Suprapubic skin (tissue), 4 donors: ENCODE measurements around the gene RAET1G. TPM values are rescaled to one million over a fixed set of nuclear protein-coding genes. Genes with fewer than 3 reads are reported as not detected.
A peak's percentile ranks its signal among the peaks of the same experiment; 100 is the strongest.

Experiments used
- DNase-seq, 2 donors: peaks; one replicate each; pipeline ENCODE4 v3.0.0-alpha.2; 2019; ENCODE audit warnings: low spot score in 2 of 2
- H3K27ac ChIP-seq: fragments of 200-600 bp; sonication (generic); one replicate; pipeline ENCODE4 v1.5.1; 2019
- H3K27me3 ChIP-seq: fragments of 200-600 bp; sonication (generic); one replicate; pipeline ENCODE4 v1.5.1; 2019
- H3K36me3 ChIP-seq: fragments of 200-600 bp; sonication (generic); one replicate; pipeline ENCODE4 v1.5.1; 2019
- H3K4me1 ChIP-seq: fragments of 200-600 bp; sonication (generic); one replicate; pipeline ENCODE4 v1.5.1; 2019
- H3K4me3 ChIP-seq: fragments of 200-600 bp; sonication (generic); one replicate; pipeline ENCODE4 v1.5.1; 2019; ENCODE audit warnings: mild to moderate bottlenecking
- H3K9me3 ChIP-seq: fragments of 200-600 bp; sonication (generic); one replicate; pipeline ENCODE4 v1.5.1; 2019
- EP300 ChIP-seq: sonication (generic); formaldehyde crosslinking; IDR thresholded peaks from one replicate; pipeline ENCODE4 v1.6.1; 2017; ENCODE audit warnings: antibody characterized with exemption
- POLR2A ChIP-seq, 2 donors: fragments of 450-650 bp; IDR thresholded peaks; one replicate each; pipeline ENCODE4 v1.6.1; 2017; ENCODE audit warnings: antibody characterized with exemption in 2 of 2, mild to moderate bottlenecking in 2 of 2, moderate library complexity in 2 of 2
- POLR2AphosphoS5 ChIP-seq, 3 donors: sonication (generic); formaldehyde crosslinking; IDR thresholded peaks; one replicate each; pipeline ENCODE4 v1.6.1; 2017; ENCODE audit warnings: antibody characterized with exemption in 3 of 3
- WGBS: methylation state at CpG from one replicate; pipeline ENCODE4 v1.1.5; 2018; 5-methylcytosine and 5-hydroxymethylcytosine counted together
- total RNA-seq, 4 donors: library from RNA; depleted of rRNA; stranded (reverse); fragments of >200 nt; gene quantifications; one replicate each; pipeline ENCODE4 v1.1.0, GENCODE V29; 2016
- TF ChIP-seq, protein P1 (sequence below), 2 donors: fragments of 200-600 bp in 1 of 2; fragments of 450-650 bp in 1 of 2; sonication (generic) in 1 of 2; IDR thresholded peaks; one replicate each; pipeline ENCODE4 v1.5.1; 2016 to 2019; ENCODE audit warnings: antibody characterized with exemption in 2 of 2, mild to moderate bottlenecking in 1 of 2, moderate library complexity in 1 of 2

The RAET1G gene
- total RNA-seq, 4 donors from 2014 or later = 1.9 to 5.8 (median 4.5) TPM

DNA sequence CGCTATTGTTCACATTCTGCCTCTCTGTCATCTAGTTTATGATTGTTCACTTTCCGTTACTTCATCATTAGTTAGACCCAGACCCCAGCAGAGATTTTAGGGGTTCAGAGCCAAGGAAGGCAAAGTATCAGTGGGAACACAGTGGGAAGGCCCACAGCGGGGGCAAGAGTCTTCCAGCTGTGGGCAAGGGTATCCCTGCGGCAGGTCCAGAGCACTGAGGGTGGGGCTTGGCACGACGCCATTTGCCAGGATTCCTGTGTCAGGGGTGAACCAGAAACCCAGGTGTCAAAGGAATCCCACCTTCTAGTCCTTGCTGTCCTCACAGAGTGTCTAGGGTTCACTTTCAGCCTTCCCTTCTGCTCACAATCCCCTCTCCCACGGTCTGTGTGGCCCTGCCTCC, 38.3 kb downstream of the RAET1G start:
- peak in 1 of 2 donors; percentile 61 for DNase-seq
- Histone ChIP-seq H3K36me3 (no peaks in the 10 kb centered on the region), H3K9me3 (no peaks in the 10 kb centered on the region), H3K4me1 (peaks cover 26% of the 10 kb centered on the region), H3K27me3 (no peaks in the 10 kb centered on the region), H3K4me3 (no peak overlapping the region), H3K27ac (no peak overlapping the region)
- TF ChIP-seq EP300 (no peak), POLR2AphosphoS5 (IDR thresholded peaks at IDR 0.05) (no peak), POLR2A (IDR thresholded peaks at IDR 0.05) (no peak)
- TF ChIP-seq, protein P1, sequence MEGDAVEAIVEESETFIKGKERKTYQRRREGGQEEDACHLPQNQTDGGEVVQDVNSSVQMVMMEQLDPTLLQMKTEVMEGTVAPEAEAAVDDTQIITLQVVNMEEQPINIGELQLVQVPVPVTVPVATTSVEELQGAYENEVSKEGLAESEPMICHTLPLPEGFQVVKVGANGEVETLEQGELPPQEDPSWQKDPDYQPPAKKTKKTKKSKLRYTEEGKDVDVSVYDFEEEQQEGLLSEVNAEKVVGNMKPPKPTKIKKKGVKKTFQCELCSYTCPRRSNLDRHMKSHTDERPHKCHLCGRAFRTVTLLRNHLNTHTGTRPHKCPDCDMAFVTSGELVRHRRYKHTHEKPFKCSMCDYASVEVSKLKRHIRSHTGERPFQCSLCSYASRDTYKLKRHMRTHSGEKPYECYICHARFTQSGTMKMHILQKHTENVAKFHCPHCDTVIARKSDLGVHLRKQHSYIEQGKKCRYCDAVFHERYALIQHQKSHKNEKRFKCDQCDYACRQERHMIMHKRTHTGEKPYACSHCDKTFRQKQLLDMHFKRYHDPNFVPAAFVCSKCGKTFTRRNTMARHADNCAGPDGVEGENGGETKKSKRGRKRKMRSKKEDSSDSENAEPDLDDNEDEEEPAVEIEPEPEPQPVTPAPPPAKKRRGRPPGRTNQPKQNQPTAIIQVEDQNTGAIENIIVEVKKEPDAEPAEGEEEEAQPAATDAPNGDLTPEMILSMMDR (IDR thresholded peaks at IDR 0.05) = no peak
- 74% methylated on average over 7 of the region's 7 CpGs for WGBS

DNA sequence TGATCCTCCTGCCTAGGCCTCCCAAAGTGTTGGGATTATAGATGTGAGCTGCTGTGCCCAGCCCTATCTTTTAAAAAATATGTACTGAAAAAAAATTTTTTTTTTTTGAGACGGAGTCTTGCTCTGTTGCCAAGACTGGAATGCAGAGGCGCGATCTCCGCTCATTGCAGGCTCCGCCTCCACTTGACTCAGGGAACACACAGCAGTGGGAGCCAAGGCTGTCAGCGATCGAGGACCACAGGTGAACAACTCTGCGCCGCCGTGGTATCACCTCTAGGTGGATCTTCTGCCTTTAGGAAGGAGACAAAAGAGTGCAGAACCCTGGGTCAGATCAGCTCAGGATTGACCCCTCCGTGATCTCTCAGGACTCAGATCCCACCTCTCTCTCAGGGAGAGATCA, 38.7 kb downstream of the RAET1G start:
- peak in 1 of 2 donors; percentile 69 for DNase-seq
- 39% methylated on average over 11 of the region's 11 CpGs for WGBS
- Histone ChIP-seq H3K27me3 (no peaks in the 10 kb centered on the region), H3K36me3 (no peaks in the 10 kb centered on the region), H3K4me3 (no peak overlapping the region), H3K27ac (no peak overlapping the region), H3K9me3 (no peaks in the 10 kb centered on the region), H3K4me1 (peaks cover 26% of the 10 kb centered on the region)
- TF ChIP-seq POLR2AphosphoS5 (IDR thresholded peaks at IDR 0.05) (no peak), POLR2A (IDR thresholded peaks at IDR 0.05) (no peak), EP300 (no peak)
- TF ChIP-seq, protein P1 (IDR thresholded peaks at IDR 0.05) = no peak

GRCh38 chr6:149881860-149882259, 41.1 kb downstream of the RAET1G start:
- no peaks in the 10 kb centered on the region for H3K36me3 ChIP-seq
- no peaks in the 10 kb centered on the region for H3K27me3 ChIP-seq
- H3K4me3 ChIP-seq = no peak overlapping the region
- TF ChIP-seq POLR2AphosphoS5 (IDR thresholded peaks at IDR 0.05) (no peak), POLR2A (IDR thresholded peaks at IDR 0.05) (no peak), EP300 (no peak)
- TF ChIP-seq, protein P1 (IDR thresholded peaks at IDR 0.05) = no peak
- peaks cover 8% of the 10 kb centered on the region for H3K4me1 ChIP-seq
- WGBS = 94% methylated on average over 2 of the region's 2 CpGs
- H3K27ac ChIP-seq = no peak overlapping the region
- H3K9me3 ChIP-seq = no peaks in the 10 kb centered on the region
- no peak for DNase-seq

DNA sequence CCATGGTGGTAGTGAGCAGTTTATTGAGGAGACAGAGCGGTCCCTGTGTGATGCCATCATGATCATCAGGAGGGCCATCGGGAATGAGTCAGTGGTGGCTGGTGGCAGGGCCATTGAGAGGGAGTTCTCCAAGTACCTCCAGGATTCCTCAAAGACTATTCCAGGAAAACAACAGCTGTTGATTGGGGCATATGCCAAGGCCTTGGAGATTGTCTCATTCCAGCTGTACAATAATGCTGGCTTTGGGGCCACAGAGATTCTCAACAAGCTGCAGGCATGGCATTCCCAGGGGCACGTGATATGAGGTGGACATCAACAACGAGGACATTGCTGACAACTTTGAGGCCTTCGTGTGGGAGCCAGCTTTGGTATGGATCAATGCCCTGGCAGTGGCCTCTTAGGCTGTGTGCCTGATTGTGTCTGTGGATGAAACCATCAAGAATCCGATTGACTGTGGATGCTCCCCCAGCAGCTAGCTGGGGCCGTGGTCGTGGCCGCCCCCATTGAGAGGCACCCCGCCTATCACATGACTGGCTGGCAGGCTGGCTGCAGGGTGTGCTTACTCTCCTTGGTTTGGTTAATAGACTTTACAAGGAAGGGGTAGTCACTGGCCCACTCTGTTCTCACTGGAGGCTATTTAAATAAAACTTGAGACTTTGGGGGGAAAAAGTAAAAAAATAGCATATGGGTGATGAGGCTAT, 41.7 kb downstream of the RAET1G start:
- DNase-seq = no peak
- TF ChIP-seq, protein P1 (IDR thresholded peaks at IDR 0.05) = no peak
- TF ChIP-seq POLR2AphosphoS5 (IDR thresholded peaks at IDR 0.05) (no peak), POLR2A (IDR thresholded peaks at IDR 0.05) (no peak), EP300 (no peak)
- 63% methylated on average over 9 of the region's 10 CpGs for WGBS
- Histone ChIP-seq H3K27ac (no peak overlapping the region), H3K4me1 (peaks cover 8% of the 10 kb centered on the region), H3K4me3 (no peak overlapping the region), H3K36me3 (no peaks in the 10 kb centered on the region), H3K9me3 (no peaks in the 10 kb centered on the region), H3K27me3 (no peaks in the 10 kb centered on the region)

DNA sequence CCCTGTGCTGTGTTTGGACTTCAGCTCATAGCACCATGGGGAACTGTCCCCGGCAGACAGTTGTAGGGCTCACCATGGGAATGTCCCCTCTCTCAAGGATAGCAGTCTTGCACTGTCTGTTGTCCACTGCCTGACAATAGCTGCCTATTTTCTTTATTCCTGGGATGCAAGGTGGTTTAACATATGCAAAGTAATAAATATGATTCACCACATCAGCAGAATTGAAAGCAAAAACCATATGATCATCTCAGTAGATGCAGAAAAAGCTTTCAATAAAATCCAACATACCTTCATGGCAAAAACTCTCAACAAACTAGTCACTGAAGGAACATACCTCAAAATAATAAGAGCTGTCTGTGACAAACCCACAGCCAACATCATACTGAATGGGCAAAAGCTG, 45.3 kb downstream of the RAET1G start:
- no peak overlapping the region for H3K27ac ChIP-seq
- no peaks in the 10 kb centered on the region for H3K4me1 ChIP-seq
- DNase-seq = no peak
- H3K36me3 ChIP-seq = no peaks in the 10 kb centered on the region
- H3K4me3 ChIP-seq = no peak overlapping the region
- no peaks in the 10 kb centered on the region for H3K27me3 ChIP-seq
- TF ChIP-seq POLR2AphosphoS5 (IDR thresholded peaks at IDR 0.05) = no peak
- TF ChIP-seq, protein P1 (IDR thresholded peaks at IDR 0.05) = no peak
- no peak for TF ChIP-seq POLR2A (IDR thresholded peaks at IDR 0.05)
- no peak for TF ChIP-seq EP300
- WGBS = 92% methylated on average over 1 of the region's 1 CpG
- no peaks in the 10 kb centered on the region for H3K9me3 ChIP-seq
